ENCODE measurements around the gene CHMP2B. TPM values are rescaled to one million over a fixed set of nuclear protein-coding genes. Genes with fewer than 3 reads are reported as not detected.

Gene CHMP2B
- total RNA-seq, 2 experiments from 2014 or later: 11.5 to 31.5 TPM

GRCh38 chr3:87181551-87181950, 45.6 kb upstream of the CHMP2B start:
- no peaks in the 10 kb centered on the region for H3K9me3 ChIP-seq (ENCODE audit: low read length)
- no peaks in the 10 kb centered on the region for H3K79me2 ChIP-seq (ENCODE audit: insufficient read depth, low read depth, low read length)
- H3K4me3 ChIP-seq (ENCODE audit: low read depth, low read length, poor library complexity, severe bottlenecking): no peak overlapping the region
- CTCF ChIA-PET (ENCODE audit: unreplicated experiment): no interaction called here
- no peaks in the 10 kb centered on the region for H3K4me1 ChIP-seq (ENCODE audit: insufficient read depth, low read length, poor library complexity, severe bottlenecking)
- no peaks in the 10 kb centered on the region for H4K20me1 ChIP-seq (ENCODE audit: insufficient read depth, low read length)
- POLR2A ChIA-PET: no interaction called here
- no peaks in the 10 kb centered on the region for H3K9me2 ChIP-seq (ENCODE audit: insufficient read depth, low read length)
- no peak overlapping the region for H2AFZ ChIP-seq (ENCODE audit: low read length)
- no peak for TF ChIP-seq CTCF (conservative IDR thresholded peaks at IDR 0.05; ENCODE audit: low read length)
- no peak for TF ChIP-seq EZH2phosphoT487 (IDR thresholded peaks at IDR 0.05; ENCODE audit: borderline replicate concordance, low read depth, low read length)
- DNase-seq (ENCODE audit: low spot score): no peak
- H3K36me3 ChIP-seq (ENCODE audit: insufficient read depth, low read length): no peaks in the 10 kb centered on the region
- no peak overlapping the region for H3K4me2 ChIP-seq (ENCODE audit: low read length)
- intact Hi-C loops (cut with micrococcal nuclease; ENCODE audit: unreplicated experiment): no loop called here
- H3K27ac ChIP-seq (ENCODE audit: low read depth, low read length, poor library complexity, severe bottlenecking): no peak overlapping the region
- BruUV-seq (replicated peaks): no TSS peak

GRCh38 chr3:87182023-87182422, 45.1 kb upstream of the CHMP2B start:
- no peaks in the 10 kb centered on the region for H4K20me1 ChIP-seq (ENCODE audit: insufficient read depth, low read length)
- H3K27ac ChIP-seq (ENCODE audit: low read depth, low read length, poor library complexity, severe bottlenecking): no peak overlapping the region
- intact Hi-C loops (cut with micrococcal nuclease; ENCODE audit: unreplicated experiment): no loop called here
- no peak for DNase-seq (ENCODE audit: low spot score)
- H3K4me3 ChIP-seq (ENCODE audit: low read depth, low read length, poor library complexity, severe bottlenecking): no peak overlapping the region
- H3K79me2 ChIP-seq (ENCODE audit: insufficient read depth, low read depth, low read length): no peaks in the 10 kb centered on the region
- H2AFZ ChIP-seq (ENCODE audit: low read length): no peak overlapping the region
- CTCF ChIA-PET (ENCODE audit: unreplicated experiment): no interaction called here
- TF ChIP-seq CTCF (conservative IDR thresholded peaks at IDR 0.05; ENCODE audit: low read length) (no peak), EZH2phosphoT487 (IDR thresholded peaks at IDR 0.05; ENCODE audit: borderline replicate concordance, low read depth, low read length) (no peak)
- H3K36me3 ChIP-seq (ENCODE audit: insufficient read depth, low read length): no peaks in the 10 kb centered on the region
- H3K9me2 ChIP-seq (ENCODE audit: insufficient read depth, low read length): no peaks in the 10 kb centered on the region
- H3K4me2 ChIP-seq (ENCODE audit: low read length): no peak overlapping the region
- BruUV-seq (replicated peaks): no TSS peak
- no peaks in the 10 kb centered on the region for H3K4me1 ChIP-seq (ENCODE audit: insufficient read depth, low read length, poor library complexity, severe bottlenecking)
- POLR2A ChIA-PET: no interaction called here
- no peaks in the 10 kb centered on the region for H3K9me3 ChIP-seq (ENCODE audit: low read length)

DNA sequence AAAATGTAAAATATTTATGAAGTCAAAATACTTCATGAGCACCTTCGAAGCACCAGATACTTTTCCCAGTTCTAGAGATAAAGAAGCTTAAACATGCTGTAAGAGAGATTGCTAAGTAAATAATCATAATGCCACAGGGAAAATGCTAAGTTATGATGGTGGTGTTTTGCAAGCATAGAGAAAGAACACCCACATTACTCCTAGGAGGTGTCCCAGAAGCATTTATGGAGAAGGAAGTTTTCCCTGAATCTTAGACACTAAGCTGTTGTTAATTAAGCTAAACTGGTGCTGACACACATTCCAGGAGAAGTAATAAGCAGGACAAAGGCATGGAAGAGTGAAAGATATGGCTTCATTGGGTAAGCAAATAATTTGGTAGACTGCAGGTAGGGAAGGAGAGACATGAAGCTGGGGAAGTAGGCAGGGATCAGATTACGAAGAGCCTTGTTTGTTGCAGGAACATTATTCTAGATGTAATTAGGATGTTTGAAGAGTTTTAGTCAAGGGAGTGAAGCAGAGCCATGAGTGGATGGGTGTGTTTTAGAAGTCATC, 40.4 kb upstream of the CHMP2B start:
- POLR2A ChIA-PET: interaction anchor here (0.5 kb wide), 1 partner anchor 12 kb away, joined by 3 read pairs; no protein-coding TSS in a partner anchor
- intact Hi-C loops (cut with micrococcal nuclease; ENCODE audit: unreplicated experiment): no loop called here
- BruUV-seq (replicated peaks): no TSS peak

More for the DNA sequence above, 40.4 kb upstream of the CHMP2B start:
- H3K36me3 ChIP-seq (ENCODE audit: insufficient read depth, low read length): no peaks in the 10 kb centered on the region
- CTCF ChIA-PET (ENCODE audit: unreplicated experiment): no interaction called here
- H4K20me1 ChIP-seq (ENCODE audit: insufficient read depth, low read length): no peaks in the 10 kb centered on the region
- no peaks in the 10 kb centered on the region for H3K79me2 ChIP-seq (ENCODE audit: insufficient read depth, low read depth, low read length)
- H3K27ac ChIP-seq (ENCODE audit: low read depth, low read length, poor library complexity, severe bottlenecking): no peak overlapping the region
- DNase-seq (ENCODE audit: low spot score): no peak
- TF ChIP-seq CTCF (conservative IDR thresholded peaks at IDR 0.05; ENCODE audit: low read length): no peak
- TF ChIP-seq EZH2phosphoT487 (IDR thresholded peaks at IDR 0.05; ENCODE audit: borderline replicate concordance, low read depth, low read length): no peak
- no peaks in the 10 kb centered on the region for H3K9me2 ChIP-seq (ENCODE audit: insufficient read depth, low read length)
- no peak overlapping the region for H2AFZ ChIP-seq (ENCODE audit: low read length)
- H3K4me3 ChIP-seq (ENCODE audit: low read depth, low read length, poor library complexity, severe bottlenecking): no peak overlapping the region
- no peaks in the 10 kb centered on the region for H3K9me3 ChIP-seq (ENCODE audit: low read length)
- no peaks in the 10 kb centered on the region for H3K4me1 ChIP-seq (ENCODE audit: insufficient read depth, low read length, poor library complexity, severe bottlenecking)
- no peak overlapping the region for H3K4me2 ChIP-seq (ENCODE audit: low read length)
